Mesodermal cell (in vitro differentiated cells): ENCODE results near the gene KCNMB2.
"Not testable (repeated sequence)": the region's sequence is repeated elsewhere in the genome, so short reads cannot be mapped to it uniquely, and the experiment has no call there.

Experiments used
- H3K27ac ChIP-seq: 2 replicates; pipeline ENCODE4 v1.7.0; 2013; ENCODE audit warnings: mild to moderate bottlenecking, low read depth, low read length, moderate library complexity; ENCODE audit not compliant: severe bottlenecking
- H3K36me3 ChIP-seq: 2 replicates; pipeline ENCODE4 v1.7.1; 2013; ENCODE audit warnings: mild to moderate bottlenecking, low read length, moderate library complexity; ENCODE audit not compliant: control insufficient read depth, insufficient read depth
- H3K4me1 ChIP-seq: one replicate; pipeline ENCODE4 v1.7.1; 2013; ENCODE audit warnings: mild to moderate bottlenecking, low read length; ENCODE audit not compliant: insufficient read depth, control insufficient read depth, poor library complexity, severe bottlenecking
- H3K4me3 ChIP-seq: 2 replicates; pipeline ENCODE4 v1.7.0; 2013; ENCODE audit warnings: low read length, control low read depth, mild to moderate bottlenecking; ENCODE audit not compliant: insufficient read depth, poor library complexity, severe bottlenecking; ENCODE audit errors: extremely low read depth
- H3K9me3 ChIP-seq: 2 replicates; pipeline ENCODE4 v1.7.1; 2013; ENCODE audit warnings: mild to moderate bottlenecking, low read length, moderate library complexity; ENCODE audit not compliant: control insufficient read depth
- WGBS, 2 experiments: methylation state at CpG; one replicate each; pipeline ENCODE4 v1.1.5; 2013; ENCODE audit warnings: missing lambda C conversion rate in 2 of 2; ENCODE audit not compliant: insufficient coverage in 2 of 2; 5-methylcytosine and 5-hydroxymethylcytosine counted together

The KCNMB2 gene

DNA sequence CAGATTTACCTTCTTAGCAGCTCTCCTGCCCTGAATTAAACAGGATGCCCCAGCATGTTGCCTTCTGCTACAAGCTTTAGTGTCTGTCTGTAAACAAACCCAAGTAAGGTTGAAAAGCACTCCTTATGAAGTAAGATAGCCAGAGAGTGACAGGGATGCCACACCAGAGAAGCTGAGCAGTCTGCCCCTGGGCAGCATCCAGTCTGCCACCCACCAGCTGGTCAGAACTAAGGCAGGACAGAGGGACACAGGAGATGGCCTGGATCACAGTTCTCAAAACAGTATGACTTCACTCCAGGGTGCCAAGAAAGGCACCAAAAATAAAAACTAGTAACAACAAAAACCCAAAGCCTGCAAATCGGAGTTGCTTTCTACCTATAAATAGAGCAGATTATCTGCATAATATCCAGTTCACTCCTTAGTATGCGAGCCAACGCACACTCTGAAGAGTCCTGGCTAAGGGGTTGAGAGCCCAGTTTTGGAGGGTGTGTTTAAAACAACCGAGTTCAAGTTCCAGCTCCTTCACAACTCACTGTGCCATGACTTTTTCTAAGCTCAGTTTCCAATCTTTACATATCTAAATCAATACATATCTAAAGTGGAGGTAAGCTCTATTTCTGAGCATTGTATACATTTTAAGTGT, 198.9 kb downstream of the KCNMB2 start:
- no peak overlapping the region for H3K4me3 ChIP-seq
- no peaks in the 10 kb centered on the region for H3K9me3 ChIP-seq
- H3K27ac ChIP-seq, result no peak overlapping the region
- no peaks in the 10 kb centered on the region for H3K36me3 ChIP-seq
- WGBS, 2 experiments, result 83 to 94% methylated on average over 1 to 3 of the region's 4 CpGs
- no peaks in the 10 kb centered on the region for H3K4me1 ChIP-seq

DNA sequence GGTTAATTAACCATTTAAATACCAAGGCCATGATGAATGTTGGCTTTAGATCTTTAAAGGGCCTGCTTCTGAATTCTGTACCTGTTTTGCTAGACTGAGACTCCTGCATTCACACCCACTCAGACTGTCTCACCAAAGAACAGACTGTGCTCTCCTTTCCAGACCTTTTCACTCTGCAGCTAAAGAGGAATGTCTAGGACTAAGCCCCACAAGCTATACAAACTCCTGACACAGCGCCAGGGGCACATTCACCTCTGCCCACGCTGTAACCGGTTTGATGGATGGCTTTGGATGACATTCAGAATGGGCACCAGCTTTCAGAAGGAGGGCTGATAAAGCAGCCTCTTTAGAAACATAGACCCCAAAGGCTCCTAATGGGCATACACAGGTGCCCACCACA, 200.1 kb downstream of the KCNMB2 start:
- Histone ChIP-seq H3K4me1 (no peaks in the 10 kb centered on the region), H3K36me3 (no peaks in the 10 kb centered on the region), H3K4me3 (no peak overlapping the region), H3K27ac (no peak overlapping the region), H3K9me3 (no peaks in the 10 kb centered on the region)
- WGBS, 2 experiments, result 83 to 94% methylated on average over 1 to 3 of the region's 3 CpGs

DNA sequence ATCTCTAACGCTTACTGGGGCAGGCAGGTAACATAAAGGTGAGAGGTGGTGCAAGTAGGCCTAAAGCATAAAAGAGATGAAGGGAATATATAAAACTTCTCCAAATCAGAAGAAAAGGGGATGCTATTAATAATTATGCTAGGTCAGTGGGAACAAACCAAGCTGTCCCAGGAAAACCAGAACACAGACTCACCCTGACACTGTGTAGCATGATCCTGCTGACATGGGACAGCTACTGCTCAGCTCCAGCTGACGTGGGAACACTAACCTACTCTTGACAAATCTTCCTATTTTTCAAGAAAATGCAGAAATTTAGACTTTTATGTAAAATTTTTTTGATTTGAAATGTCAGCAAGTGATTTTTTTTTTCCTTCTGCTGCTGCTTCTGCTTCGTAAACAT, 203.5 kb downstream of the KCNMB2 start:
- Histone ChIP-seq H3K4me3 (no peak overlapping the region), H3K36me3 (no peaks in the 10 kb centered on the region), H3K27ac (no peak overlapping the region), H3K9me3 (no peaks in the 10 kb centered on the region), H3K4me1 (no peaks in the 10 kb centered on the region)
- 80% methylated on average over 1 of the region's 3 CpGs; no CpG with 5 or more reads in 1 of the 2 experiments for whole genome bisulfite sequencing, 2 experiments

DNA sequence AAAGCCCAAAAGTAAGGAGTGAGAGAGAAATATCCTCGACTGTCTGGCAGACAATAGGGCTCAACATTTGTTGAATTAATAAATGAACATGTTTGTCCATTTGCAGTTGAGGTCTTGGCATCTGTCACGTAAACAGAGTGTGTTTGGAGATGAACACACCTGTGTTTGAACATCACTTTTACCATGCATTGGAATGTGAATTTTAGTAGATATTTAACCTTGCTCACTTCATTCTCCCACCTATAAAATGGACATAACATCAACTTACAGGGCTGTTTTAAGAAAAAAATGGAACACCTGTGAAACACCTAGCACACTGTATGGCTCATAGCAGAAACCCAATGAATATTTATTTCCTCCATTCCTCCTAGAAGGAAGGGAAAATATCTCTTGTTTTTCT, 204.8 kb downstream of the KCNMB2 start:
- no peak overlapping the region for H3K27ac ChIP-seq
- no peak overlapping the region for H3K4me3 ChIP-seq
- no peaks in the 10 kb centered on the region for H3K4me1 ChIP-seq
- WGBS, 2 experiments, result 77 to 78% methylated on average over 1 of the region's 2 CpGs
- no peaks in the 10 kb centered on the region for H3K36me3 ChIP-seq
- no peaks in the 10 kb centered on the region for H3K9me3 ChIP-seq

DNA sequence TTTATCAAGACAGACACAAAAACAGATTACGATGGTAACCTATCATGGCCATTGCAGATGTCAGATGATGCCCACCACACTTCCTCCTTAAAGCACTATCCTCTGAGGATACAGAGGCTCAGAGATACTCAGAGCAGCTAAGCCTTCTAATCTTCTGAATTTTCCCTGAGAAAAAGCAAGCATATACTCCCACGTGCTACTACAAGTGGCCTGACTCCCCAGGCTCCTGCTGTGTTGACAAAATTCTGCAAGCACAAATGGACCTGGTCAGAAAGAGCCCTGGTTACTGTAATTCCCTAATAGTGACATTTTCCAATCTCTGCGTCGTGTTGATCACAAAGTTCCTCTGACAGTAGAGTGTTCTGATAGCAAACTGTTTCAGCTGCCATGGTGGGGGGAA, 207.1 kb downstream of the KCNMB2 start:
- 80 to 94% methylated on average over 1 to 4 of the region's 4 CpGs for WGBS, 2 experiments
- Histone ChIP-seq H3K27ac (peak overlapping the region; percentile 36), H3K4me1 (no peaks in the 10 kb centered on the region), H3K4me3 (no peak overlapping the region), H3K36me3 (no peaks in the 10 kb centered on the region), H3K9me3 (no peaks in the 10 kb centered on the region)

DNA sequence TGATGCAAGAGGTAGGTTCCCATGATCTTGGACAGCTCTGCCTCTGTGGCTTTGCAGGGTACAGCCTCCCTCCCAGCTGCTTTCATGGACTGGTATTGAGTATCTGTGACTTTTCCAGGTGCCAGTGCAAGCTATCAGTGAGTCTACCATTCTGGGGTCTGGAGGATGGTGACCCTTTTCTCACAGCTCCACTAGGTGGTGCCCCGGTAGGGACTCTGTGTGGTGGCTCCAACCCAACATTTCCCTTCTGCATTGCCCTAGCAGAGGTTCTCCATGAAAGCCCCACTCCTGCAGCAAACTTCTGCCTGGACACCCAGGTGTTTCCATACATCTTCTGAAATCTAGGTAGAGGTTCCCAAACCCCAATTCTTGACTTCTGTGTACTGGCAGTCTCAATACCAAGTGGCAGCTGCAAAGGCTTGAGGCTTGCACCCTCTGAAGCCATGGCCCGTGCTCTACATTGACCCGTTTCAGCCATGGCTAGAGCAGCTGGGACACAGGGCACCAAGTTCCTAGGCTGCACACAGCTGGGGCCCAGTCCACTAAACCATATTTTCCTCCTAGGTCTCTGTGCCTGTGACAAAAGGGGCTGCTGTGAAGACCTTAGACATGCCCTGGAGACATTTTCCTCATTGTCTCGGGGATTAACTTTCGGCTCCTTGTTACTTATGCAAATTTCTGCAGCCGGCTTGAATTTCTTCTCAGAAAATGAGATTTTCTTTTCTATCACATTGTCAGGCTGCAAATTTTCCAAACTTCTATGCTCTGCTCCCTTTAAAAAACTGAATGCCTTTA, 209.8 kb downstream of the KCNMB2 start:
- not testable (repeated sequence) for H3K4me3 ChIP-seq, H3K27ac ChIP-seq, H3K9me3 ChIP-seq, H3K36me3 ChIP-seq, H3K4me1 ChIP-seq
- 71 to 80% methylated on average over 6 of the region's 6 CpGs for WGBS, 2 experiments

DNA sequence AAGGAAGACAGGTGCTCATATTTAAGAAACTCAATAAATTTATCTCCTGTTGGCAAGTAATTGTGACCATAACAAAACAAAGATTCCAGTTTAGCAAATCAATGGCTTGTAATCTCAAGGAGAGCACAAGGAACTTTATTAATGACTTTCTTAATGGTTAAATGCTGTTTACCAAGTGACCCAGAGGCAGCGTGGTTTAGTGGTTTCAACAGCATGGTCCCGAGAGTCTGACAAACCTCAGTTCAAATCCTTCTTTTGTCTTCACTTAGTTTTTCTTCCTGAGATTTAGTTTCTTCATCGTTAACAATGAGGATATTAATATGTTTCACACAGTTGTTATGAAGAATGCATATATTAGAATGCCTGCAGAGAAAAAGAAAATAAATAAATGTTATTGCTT, 212.6 kb downstream of the KCNMB2 start:
- no peaks in the 10 kb centered on the region for H3K36me3 ChIP-seq
- H3K9me3 ChIP-seq, result no peaks in the 10 kb centered on the region
- 87 to 100% methylated on average over 1 to 2 of the region's 3 CpGs for WGBS, 2 experiments
- H3K4me1 ChIP-seq, result no peaks in the 10 kb centered on the region
- H3K4me3 ChIP-seq, result no peak overlapping the region
- H3K27ac ChIP-seq, result no peak overlapping the region

DNA sequence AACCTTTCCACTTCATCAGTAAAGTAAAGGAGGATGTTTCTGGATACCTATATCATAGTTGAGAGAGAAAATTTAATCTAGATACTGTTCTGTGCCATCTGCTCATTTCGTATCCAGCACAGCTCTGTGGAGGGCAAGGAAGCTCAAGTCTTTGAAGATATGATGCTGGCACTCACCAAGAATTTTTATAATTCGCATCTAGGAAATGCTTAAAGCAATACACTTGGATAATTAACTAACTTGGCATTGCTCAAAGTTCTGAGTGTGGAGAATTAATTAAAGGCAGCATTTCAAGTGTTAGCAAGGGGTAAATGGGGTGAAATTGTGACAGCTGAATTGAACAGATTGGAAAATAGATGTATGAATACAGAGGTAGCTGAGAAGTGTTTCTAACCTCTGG, 213.2 kb downstream of the KCNMB2 start:
- no peaks in the 10 kb centered on the region for H3K36me3 ChIP-seq
- H3K4me3 ChIP-seq, result no peak overlapping the region
- H3K4me1 ChIP-seq, result no peaks in the 10 kb centered on the region
- no peaks in the 10 kb centered on the region for H3K9me3 ChIP-seq
- WGBS, 2 experiments, result 100% methylated on average over 1 of the region's 2 CpGs; no CpG with 5 or more reads in 1 of the 2 experiments
- no peak overlapping the region for H3K27ac ChIP-seq

DNA sequence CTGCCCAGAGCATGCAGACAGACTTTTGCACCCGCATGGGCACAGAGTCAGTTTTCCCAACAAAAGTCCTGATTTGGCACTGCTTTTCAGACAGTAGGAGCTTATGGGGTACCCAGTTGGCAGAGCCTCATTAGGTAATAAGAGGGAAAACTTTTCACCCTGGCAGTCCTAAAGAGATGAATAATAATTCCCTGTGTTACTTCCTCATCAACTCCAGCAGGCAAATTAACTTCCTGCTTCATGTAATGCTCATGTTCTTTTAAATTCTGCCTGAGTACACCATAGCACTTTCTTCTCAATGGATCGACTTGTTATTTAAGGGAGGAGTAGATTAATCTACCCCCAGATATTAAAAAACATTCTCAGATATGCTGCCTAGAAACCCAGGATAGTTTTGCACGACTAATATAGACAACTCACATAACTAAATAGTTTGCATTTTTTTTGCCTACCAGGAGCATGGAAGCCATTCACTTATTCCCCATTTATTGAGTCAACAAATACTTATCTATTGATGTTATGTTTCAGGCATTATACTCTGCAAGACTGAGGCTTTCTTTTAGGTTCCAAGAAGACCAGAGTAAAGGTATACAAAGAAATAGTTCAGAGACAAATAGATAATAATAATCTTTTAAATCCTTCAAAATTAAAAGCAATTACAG, 214.5 kb downstream of the KCNMB2 start:
- WGBS, 2 experiments, result 100% methylated on average over 1 to 2 of the region's 3 CpGs

DNA sequence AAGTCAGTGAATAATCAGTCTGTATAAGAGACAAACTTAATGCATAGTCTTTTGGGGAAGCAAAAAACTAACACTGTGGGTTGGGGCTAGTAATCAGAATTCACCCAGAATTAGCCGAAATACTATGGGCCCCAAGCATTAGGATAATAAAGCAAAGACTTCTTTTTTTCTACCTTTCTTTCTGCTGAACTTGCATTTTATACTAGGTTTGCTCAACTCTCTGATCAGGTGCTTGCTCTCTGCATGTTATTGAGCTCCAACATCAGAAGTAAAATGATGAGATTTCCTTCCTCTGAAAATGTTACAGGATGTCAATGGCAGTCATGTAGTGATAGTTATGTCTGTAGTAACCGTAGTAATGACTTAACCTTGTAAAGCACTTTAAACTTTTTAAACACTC, 216.6 kb downstream of the KCNMB2 start:
- no peak overlapping the region for H3K27ac ChIP-seq
- WGBS, 2 experiments, result 82 to 83% methylated on average over 1 of the region's 2 CpGs
- no peaks in the 10 kb centered on the region for H3K9me3 ChIP-seq
- H3K4me3 ChIP-seq, result no peak overlapping the region
- no peaks in the 10 kb centered on the region for H3K36me3 ChIP-seq
- H3K4me1 ChIP-seq, result no peaks in the 10 kb centered on the region

More for the DNA sequence above, 214.5 kb downstream of the KCNMB2 start:
- H3K9me3 ChIP-seq, result no peaks in the 10 kb centered on the region
- no peak overlapping the region for H3K27ac ChIP-seq
- no peaks in the 10 kb centered on the region for H3K4me1 ChIP-seq
- H3K36me3 ChIP-seq, result no peaks in the 10 kb centered on the region
- no peak overlapping the region for H3K4me3 ChIP-seq
